Activated naive CD8-positive, alpha-beta T cell treated with anti-CD3 and anti-CD28 coated beads, Interleukin-2, amount 10 ng/mL, durations not matched to agents 7 days and 5 days (primary cell): ENCODE results near the gene SPOP. TPM values are rescaled to one million over a fixed set of nuclear protein-coding genes. Genes with fewer than 3 reads are reported as not detected.
"Not testable (repeated sequence)": the region's sequence is repeated elsewhere in the genome, so short reads cannot be mapped to it uniquely, and the experiment has no call there.

Source experiments
- ATAC-seq: fragments of 150-1000 bp; cut with Tn5 transposase; one replicate; pipeline ENCODE4 v1.10.0; 2021; ENCODE audit warnings: low read depth, moderate library complexity
- POLR2A ChIA-PET: fragments of 350-600 bp; sonication (Branson Sonifier 250); formaldehyde crosslinking; loops from one replicate; lab custom pipeline; 2021; ENCODE audit warnings: antibody characterized with exemption; lab: Charles Lee
- DNase-seq: peaks from one replicate; pipeline ENCODE4 v3.0.0; 2021
- H3K27ac Mint-ChIP-seq: one replicate; pipeline ENCODE4 v1.8.0; 2022; ENCODE audit warnings: mild to moderate bottlenecking, mixed read lengths
- H3K27me3 Mint-ChIP-seq: one replicate; pipeline ENCODE4 v1.8.0; 2022; ENCODE audit warnings: mild to moderate bottlenecking, moderate library complexity, mixed read lengths
- H3K36me3 Mint-ChIP-seq: one replicate; pipeline ENCODE4 v1.8.0; 2021; ENCODE audit warnings: mild to moderate bottlenecking, mixed read lengths
- H3K4me1 Mint-ChIP-seq: one replicate; pipeline ENCODE4 v1.8.0; 2021; ENCODE audit warnings: mixed read lengths
- H3K4me3 Mint-ChIP-seq: one replicate; pipeline ENCODE4 v1.8.0; 2022; ENCODE audit warnings: mild to moderate bottlenecking, moderate library complexity, mixed read lengths
- H3K9me3 Mint-ChIP-seq: one replicate; pipeline ENCODE4 v1.8.0; 2021; ENCODE audit warnings: mixed read lengths
- total RNA-seq, 2 experiments: library from RNA; stranded (reverse); gene quantifications; one replicate each; pipeline ENCODE4 v1.2.3, GENCODE V29; 2021

SPOP gene
- total RNA-seq, 2 experiments from 2014 or later = 49.6 to 60.6 TPM

- H3K4me1 Mint-ChIP-seq = peaks cover 18% of the 10 kb centered on the region
Measured at GRCh38 chr17:49564638-49565037, 113.3 kb downstream of the SPOP start.

DNA sequence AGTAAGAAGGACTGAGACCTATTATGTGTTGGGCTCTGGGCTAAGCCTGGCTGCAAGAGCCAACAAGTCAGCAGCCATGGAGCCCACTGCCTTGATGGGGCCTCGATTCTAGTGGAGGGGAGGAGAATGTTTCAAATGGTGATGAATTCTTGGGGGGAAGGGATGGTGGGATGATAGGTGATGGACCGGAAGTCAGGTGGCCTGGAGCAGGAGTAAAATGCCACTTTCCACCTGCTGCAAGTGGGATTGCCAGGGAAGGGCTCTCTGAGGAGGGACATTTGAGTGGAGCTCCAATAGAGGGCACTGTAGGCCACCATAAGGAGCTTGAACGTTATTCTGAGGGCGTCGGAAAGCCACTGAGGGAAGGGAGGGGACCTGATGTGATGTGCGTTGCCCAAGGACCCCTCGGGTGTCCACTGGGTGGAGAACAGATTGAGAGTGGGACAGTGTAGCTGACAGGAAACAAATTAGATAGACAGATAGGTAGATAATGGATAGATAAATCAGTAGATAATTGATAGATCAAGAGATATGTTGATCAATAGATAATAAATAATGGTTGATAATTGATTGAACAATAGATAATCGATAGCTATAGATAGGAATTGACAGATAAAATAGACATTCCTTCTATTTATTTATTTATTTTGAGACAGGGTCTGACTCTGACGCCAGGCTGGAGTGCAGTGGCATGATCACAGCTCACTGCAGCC, 120.4 kb downstream of the SPOP start:
- POLR2A ChIA-PET = interaction anchor here (0.6 to 1.0 kb wide), 3 partner anchors 53 to 149 kb away, joined by 3 to 5 read pairs (median 3); partner anchors contain the start of gene PHB1
- Mint-ChIP-seq H3K4me1 (peaks cover 6% of the 10 kb centered on the region), H3K27ac (no peak overlapping the region), H3K4me3 (no peak overlapping the region), H3K27me3 (peaks cover 14% of the 10 kb centered on the region), H3K9me3 (no peaks in the 10 kb centered on the region), H3K36me3 (no peaks in the 10 kb centered on the region)
- ATAC-seq (no peak), DNase-seq (peak; percentile 32)

More at GRCh38 chr17:49564638-49565037, 113.3 kb downstream of the SPOP start:
- Mint-ChIP-seq H3K36me3 (no peaks in the 10 kb centered on the region), H3K27ac (no peak overlapping the region), H3K4me3 (no peak overlapping the region), H3K27me3 (peaks cover 25% of the 10 kb centered on the region), H3K9me3 (no peaks in the 10 kb centered on the region)
- ATAC-seq (no peak), DNase-seq (no peak)
- POLR2A ChIA-PET = no interaction called here

GRCh38 chr17:49556223-49556943, 121.5 kb downstream of the SPOP start:
- ATAC-seq = peak; percentile 96
- Mint-ChIP-seq H3K4me1 (peaks cover 6% of the 10 kb centered on the region), H3K27ac (no peak overlapping the region), H3K9me3 (no peaks in the 10 kb centered on the region), H3K36me3 (no peaks in the 10 kb centered on the region), H3K27me3 (peaks cover 13% of the 10 kb centered on the region), H3K4me3 (no peak overlapping the region)
- POLR2A ChIA-PET = no interaction called here
- peak; percentile 95 for DNase-seq

DNA sequence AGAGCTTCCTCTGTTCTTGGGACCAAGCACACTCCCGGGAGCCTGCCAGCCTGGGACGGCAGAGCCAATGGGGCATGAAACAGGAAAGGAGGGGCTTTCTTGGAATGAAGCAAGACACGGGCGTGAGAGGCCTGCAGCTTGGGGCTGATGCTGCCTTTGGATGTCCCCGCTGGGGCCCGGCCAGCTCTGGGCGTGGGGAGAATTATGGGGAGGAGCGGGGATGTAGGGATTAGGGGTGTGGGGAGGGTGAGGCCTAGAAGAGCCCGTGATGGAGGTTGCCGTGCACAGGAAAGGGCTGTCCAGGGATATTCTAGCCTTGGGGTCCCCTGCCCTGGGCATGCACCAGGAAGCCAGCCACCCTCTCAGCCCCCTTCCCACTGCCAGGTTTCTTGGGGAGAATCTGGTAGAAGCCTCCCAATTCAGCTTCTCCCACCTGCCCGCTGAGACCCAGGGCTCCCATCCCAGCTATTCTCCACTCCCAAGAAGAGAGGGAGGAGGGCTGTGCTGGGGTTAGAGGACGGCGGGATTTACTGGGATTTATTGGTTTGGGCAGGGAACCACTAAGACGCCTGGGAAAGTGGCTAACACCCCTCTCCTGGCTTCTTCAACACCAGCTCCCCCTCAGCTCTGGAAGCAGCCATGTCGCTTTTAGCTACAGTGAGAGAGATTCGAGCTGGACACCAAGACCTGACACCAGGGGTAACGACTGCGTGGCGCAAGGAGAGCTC, 122.2 kb downstream of the SPOP start:
- Mint-ChIP-seq H3K36me3 (no peaks in the 10 kb centered on the region), H3K9me3 (no peaks in the 10 kb centered on the region), H3K27ac (no peak overlapping the region), H3K4me1 (peaks cover 5% of the 10 kb centered on the region), H3K4me3 (no peak overlapping the region), H3K27me3 (peaks cover 9% of the 10 kb centered on the region)
- no peak for ATAC-seq
- DNase-seq = peak; percentile 19
- POLR2A ChIA-PET = no interaction called here

DNA sequence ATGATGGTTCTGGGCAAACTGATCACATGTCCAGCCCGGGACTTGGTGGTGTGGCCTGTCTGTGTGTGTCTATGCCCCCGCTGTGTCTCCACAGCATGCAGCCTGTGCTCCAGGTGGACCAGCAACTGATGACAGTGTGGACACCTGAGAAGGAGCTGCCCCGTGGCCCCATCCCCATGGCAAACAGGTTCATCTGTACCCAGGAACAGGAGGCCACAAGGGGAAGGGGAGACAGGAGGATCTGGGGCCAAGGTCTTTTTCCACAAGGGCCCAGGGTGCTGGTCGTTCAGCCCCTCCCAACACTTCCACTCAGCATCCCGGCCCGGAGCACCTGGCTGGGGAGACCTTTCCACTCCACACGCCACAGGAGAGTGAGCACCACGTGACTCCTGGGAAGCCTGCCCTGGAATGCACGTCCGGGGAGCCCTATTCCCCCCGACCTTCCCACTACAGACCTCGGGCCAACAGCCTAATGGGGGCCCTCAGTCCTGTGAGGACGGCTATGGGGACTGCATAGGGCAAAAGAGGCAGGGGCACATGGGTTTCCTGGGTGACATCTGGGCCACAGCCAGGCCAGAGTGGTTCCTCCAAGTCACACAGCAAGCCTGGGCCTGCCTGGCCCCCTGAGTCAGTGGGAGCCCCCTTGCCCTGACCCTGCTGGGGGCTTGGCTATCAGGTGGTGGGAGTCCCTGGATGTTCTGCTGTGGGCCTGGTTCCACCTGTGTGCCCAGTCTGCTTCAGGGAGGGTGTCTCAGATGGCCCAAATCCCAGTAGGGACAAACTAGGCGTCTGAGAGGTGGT, 123.0 kb downstream of the SPOP start:
- Mint-ChIP-seq H3K4me1 (peaks cover 5% of the 10 kb centered on the region), H3K27me3 (peaks cover 7% of the 10 kb centered on the region), H3K4me3 (no peak overlapping the region), H3K9me3 (no peaks in the 10 kb centered on the region), H3K27ac (no peak overlapping the region), H3K36me3 (no peaks in the 10 kb centered on the region)
- DNase-seq (peak; percentile 28), ATAC-seq (no peak)
- POLR2A ChIA-PET = no interaction called here

DNA sequence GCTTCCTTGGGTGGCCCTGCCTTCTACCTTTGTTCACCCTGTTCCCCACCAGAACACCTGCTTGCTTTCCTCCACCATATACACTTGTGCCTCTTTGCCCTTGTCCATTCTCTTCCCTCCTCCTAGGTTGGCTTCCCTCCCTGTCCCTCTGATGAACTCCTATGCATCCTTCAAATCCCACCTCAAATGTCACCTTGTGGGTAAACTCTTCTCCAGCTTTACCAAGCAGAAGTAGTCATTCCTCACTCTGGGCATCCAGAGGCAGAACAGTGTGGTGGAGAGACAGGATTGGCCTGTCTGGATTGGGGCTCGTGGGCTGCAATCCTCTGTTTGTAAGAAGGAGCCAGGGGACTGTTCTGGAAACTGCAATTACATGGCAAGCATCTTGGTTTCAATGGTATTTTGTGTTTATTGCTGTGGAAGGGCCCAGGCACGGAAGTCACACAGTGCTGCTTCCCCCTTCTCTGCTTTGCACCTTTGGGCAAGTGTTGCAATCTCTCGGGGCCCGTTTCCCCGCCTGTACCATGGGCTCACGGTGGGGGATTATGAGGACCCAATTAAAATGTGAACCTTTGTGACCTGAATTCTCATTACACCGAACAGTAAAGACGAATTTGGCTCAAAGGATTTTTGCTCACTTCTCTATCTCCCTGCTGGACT, 124.1 kb downstream of the SPOP start:
- no peak overlapping the region for H3K4me3 Mint-ChIP-seq
- POLR2A ChIA-PET = no interaction called here
- H3K27me3 Mint-ChIP-seq = peaks cover 5% of the 10 kb centered on the region
- no peak for DNase-seq
- H3K9me3 Mint-ChIP-seq = no peaks in the 10 kb centered on the region
- H3K4me1 Mint-ChIP-seq = peaks cover 6% of the 10 kb centered on the region
- no peaks in the 10 kb centered on the region for H3K36me3 Mint-ChIP-seq
- ATAC-seq = no peak
- H3K27ac Mint-ChIP-seq = no peak overlapping the region

- no peak for DNase-seq
- peaks cover 4% of the 10 kb centered on the region for H3K27me3 Mint-ChIP-seq
- peaks cover 2% of the 10 kb centered on the region for H3K4me1 Mint-ChIP-seq
- no peaks in the 10 kb centered on the region for H3K9me3 Mint-ChIP-seq
- no peak overlapping the region for H3K27ac Mint-ChIP-seq
- POLR2A ChIA-PET = no interaction called here
- ATAC-seq = no peak
- no peak overlapping the region for H3K4me3 Mint-ChIP-seq
- H3K36me3 Mint-ChIP-seq = no peaks in the 10 kb centered on the region
Measured at GRCh38 chr17:49552070-49552751, 125.7 kb downstream of the SPOP start.

DNA sequence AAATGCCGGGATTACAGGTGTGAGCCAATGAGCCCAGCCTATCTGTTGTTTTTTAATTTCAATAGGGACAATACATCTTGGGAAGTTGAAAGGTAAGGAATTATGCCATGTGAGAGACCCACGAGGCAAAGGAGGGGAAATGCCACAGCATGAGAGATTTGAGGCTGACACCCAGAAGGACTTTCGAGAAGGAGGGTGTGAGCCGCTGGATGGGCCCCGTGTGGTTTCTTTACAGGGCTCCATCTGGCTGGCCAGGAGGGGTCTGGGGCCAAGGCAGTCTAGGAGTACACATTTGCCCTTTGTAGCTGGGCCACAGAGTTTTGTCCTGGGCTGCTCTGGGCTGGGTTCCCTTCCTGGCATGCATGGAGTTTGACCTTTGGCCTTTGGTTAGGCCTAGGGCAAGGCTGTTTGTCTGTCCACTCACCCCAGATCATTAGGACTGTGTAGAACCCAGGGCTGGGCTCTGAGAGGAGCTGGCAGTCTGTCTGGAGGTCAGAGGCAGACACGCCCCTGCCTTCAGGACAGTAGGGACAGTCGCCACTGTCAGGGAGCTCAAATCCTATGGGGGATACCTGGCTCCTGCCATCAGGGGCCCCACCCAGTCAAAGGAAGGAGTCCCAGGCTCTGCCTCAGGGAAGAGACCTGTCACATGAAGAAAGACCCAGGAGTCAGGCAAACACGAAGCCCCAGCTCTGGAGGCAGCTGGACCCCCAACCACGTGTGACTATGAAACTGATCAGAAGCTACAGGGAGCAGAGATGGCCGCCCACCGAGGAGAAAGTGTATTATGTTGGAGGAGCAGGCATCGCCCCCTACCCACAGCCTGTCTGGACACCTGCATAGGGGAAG, 126.5 kb downstream of the SPOP start:
- Mint-ChIP-seq H3K36me3 (no peaks in the 10 kb centered on the region), H3K27me3 (peaks cover 5% of the 10 kb centered on the region), H3K4me3 (no peak overlapping the region), H3K9me3 (no peaks in the 10 kb centered on the region), H3K4me1 (peaks cover 1% of the 10 kb centered on the region), H3K27ac (no peak overlapping the region)
- DNase-seq (no peak), ATAC-seq (no peak)
- POLR2A ChIA-PET = interaction anchor here (0.5 kb wide), 1 partner anchor 517 kb away, joined by 3 read pairs; no protein-coding TSS in a partner anchor

DNA sequence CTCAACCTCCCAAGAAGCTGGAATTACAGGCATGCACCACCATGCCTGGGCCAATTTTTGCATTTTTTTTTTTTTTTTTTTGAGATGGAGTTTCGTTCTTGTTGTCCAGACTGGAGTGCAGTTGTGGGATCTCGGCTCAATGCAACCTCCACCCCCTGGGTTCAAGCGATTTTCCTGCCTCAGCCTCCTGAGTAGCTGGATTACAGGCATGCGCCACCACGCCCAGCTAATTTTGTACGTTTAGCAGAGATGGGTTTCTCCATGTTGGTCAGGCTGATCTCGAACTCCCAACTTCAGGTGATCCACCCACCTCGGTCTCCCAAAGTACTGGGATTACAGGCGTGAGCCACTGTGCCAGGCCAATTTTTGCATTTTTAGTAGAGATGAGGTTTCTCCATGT, 127.1 kb downstream of the SPOP start:
- H3K4me3 Mint-ChIP-seq, ATAC-seq, H3K27me3 Mint-ChIP-seq, H3K36me3 Mint-ChIP-seq, H3K9me3 Mint-ChIP-seq, POLR2A ChIA-PET, DNase-seq, H3K4me1 Mint-ChIP-seq, H3K27ac Mint-ChIP-seq: not testable (repeated sequence)

DNA sequence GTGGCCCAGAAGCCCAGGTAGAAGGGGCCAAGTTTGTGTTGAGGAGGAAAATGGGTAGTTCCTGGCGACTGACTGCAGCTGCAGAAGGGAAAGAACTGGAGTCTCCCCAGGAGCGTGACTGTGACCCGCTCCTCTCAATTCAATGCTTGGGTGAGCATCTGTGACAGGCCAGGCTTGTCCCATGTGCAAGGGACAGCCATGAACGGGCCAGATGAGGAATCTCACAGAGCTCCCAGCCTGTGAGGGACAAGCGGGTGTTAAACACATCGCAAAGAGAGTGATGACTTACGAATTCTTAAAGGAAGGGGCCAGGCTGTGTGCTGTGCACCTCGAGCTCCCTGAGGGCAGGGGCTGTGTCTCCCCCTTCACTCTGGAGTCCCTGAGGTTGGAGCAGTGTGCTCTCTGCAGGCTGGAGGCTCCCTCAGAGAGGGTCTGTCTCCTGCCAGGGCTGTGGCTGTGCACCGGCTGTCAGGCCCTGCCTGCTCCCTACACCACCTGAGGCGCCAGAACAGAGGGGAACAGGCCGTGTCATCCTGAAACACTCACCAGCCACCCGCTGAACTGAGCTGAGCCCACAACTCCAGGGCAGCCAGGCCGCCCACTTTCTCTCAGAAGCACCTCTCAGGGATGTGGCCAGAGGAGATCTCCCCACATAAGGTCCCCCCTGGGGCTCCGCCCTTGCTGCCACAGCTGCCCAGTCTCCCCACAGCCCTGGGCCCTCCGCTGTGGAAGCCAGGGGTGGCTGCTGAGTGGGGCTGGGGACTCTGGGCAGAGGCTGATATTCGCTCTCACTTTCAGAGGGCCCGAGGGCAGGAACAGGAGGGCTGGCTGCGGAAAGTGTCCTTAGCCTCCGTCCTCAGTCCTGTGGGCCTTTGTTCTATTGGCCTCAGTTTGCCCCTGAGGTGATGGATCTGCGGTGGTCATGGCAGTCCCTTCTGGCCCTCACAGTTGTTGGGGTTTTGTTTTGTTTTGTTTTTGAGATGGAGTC, 127.9 kb downstream of the SPOP start:
- H3K4me1 Mint-ChIP-seq = peaks cover 1% of the 10 kb centered on the region
- ATAC-seq (no peak), DNase-seq (no peak)
- H3K36me3 Mint-ChIP-seq = no peaks in the 10 kb centered on the region
- POLR2A ChIA-PET = no interaction called here
- H3K27ac Mint-ChIP-seq = no peak overlapping the region
- H3K27me3 Mint-ChIP-seq = peaks cover 5% of the 10 kb centered on the region
- H3K9me3 Mint-ChIP-seq = no peaks in the 10 kb centered on the region
- H3K4me3 Mint-ChIP-seq = no peak overlapping the region

- no peaks in the 10 kb centered on the region for H3K36me3 Mint-ChIP-seq
- H3K27ac Mint-ChIP-seq = no peak overlapping the region
- H3K4me1 Mint-ChIP-seq = peaks cover 1% of the 10 kb centered on the region
- no peak for ATAC-seq
- H3K27me3 Mint-ChIP-seq = peaks cover 5% of the 10 kb centered on the region
- DNase-seq = no peak
- POLR2A ChIA-PET = no interaction called here
- H3K9me3 Mint-ChIP-seq = peaks cover under 1% of the 10 kb centered on the region
- no peak overlapping the region for H3K4me3 Mint-ChIP-seq
Measured at GRCh38 chr17:49549311-49549605, 128.6 kb downstream of the SPOP start.
